ENCODE results near the gene NDUFS6.

NDUFS6 gene

DNA sequence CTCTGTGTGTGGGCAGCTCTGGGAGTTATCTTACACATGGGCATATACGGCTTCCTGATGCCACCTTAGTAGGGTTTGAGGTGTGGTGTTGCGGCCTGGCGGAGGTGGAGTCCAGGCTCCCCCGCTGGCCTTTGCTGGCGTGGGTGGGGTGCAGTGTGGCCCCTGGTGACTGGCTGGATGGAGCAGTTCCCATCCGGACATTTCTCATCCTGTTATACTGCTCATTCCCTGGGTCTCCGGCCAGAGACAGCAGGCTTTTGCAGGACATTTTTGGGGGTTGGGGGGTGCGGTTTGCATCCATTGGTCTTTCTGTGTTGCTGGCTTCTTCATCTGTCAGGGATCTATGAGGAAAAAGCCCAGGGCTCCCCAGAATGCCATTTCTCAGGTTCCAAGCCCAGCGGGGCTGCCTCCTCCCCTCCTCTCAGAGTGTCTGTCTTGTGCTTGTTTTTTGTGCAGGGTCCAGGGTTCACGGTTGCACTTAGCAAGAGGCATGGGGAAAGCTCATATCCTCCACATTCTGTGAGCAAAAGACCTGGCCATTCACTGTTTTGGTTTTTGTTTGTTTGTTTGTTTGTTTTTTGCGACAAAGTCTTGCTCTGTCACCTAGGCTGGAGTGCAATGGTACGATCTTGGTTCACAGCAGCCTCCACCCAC, 22.3 kb downstream of the NDUFS6 start:
- no peaks in the 10 kb centered on the region for H3K27me3 ChIP-seq (ENCODE audit: low read depth, low read length)
- H3K27ac ChIP-seq (ENCODE audit: low read length) = no peak overlapping the region
- no peaks in the 10 kb centered on the region for H3K4me1 ChIP-seq (ENCODE audit: control insufficient read depth in 1 of 2, insufficient read depth in 2 of 2, low read length in 2 of 2)
- H3K36me3 ChIP-seq (ENCODE audit: control insufficient read depth in 1 of 2, insufficient read depth in 2 of 2, low read length in 2 of 2) = peaks cover 33 to 67% of the 10 kb centered on the region in 2 donors
- H3K4me3 ChIP-seq (ENCODE audit: low read depth in 1 of 2, low read length in 2 of 2) = no peak overlapping the region
- no peaks in the 10 kb centered on the region for H3K9me3 ChIP-seq (ENCODE audit: control insufficient read depth in 1 of 2, low read length in 2 of 2)

DNA sequence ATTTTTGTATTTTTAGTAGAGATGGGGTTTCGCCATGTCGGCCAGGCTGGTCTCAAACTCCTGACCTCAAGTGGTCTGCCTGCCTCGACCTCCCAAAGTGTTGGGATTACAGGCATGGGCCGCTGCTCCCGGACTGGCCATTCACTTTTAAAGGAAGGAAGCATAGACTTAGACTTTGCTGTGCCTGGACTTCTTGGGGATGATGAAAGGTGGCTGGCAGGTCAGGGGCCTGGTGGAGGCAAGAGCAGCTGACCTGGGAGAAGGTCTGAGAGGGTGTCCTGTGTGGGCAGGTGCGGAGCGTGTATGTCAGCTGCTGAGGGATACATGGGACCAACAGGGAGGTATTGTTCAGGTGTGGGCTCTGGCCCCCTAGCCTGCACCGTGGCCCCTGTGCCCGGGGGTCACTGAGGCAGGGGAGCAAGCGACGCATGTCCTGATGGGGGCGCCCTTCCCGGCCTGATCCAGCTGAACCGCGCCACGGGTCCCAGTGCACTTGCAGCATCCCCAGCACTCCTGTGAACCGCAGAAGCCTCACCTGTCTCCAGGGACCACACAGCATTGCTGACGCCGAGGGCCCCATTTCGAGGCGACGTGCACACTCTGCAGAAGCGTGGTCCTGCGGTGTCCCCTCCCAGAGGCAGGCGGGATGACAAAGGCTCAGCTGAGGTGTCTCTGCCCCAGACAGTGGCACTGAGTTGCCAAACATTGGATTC, 23.1 kb downstream of the NDUFS6 start:
- peaks cover 25 to 61% of the 10 kb centered on the region in 2 donors for H3K36me3 ChIP-seq (ENCODE audit: control insufficient read depth in 1 of 2, insufficient read depth in 2 of 2, low read length in 2 of 2)
- no peaks in the 10 kb centered on the region for H3K9me3 ChIP-seq (ENCODE audit: control insufficient read depth in 1 of 2, low read length in 2 of 2)
- H3K4me3 ChIP-seq (ENCODE audit: low read depth in 1 of 2, low read length in 2 of 2) = no peak overlapping the region
- no peaks in the 10 kb centered on the region for H3K4me1 ChIP-seq (ENCODE audit: control insufficient read depth in 1 of 2, insufficient read depth in 2 of 2, low read length in 2 of 2)
- H3K27me3 ChIP-seq (ENCODE audit: low read depth, low read length) = no peaks in the 10 kb centered on the region
- no peak overlapping the region for H3K27ac ChIP-seq (ENCODE audit: low read length)

DNA sequence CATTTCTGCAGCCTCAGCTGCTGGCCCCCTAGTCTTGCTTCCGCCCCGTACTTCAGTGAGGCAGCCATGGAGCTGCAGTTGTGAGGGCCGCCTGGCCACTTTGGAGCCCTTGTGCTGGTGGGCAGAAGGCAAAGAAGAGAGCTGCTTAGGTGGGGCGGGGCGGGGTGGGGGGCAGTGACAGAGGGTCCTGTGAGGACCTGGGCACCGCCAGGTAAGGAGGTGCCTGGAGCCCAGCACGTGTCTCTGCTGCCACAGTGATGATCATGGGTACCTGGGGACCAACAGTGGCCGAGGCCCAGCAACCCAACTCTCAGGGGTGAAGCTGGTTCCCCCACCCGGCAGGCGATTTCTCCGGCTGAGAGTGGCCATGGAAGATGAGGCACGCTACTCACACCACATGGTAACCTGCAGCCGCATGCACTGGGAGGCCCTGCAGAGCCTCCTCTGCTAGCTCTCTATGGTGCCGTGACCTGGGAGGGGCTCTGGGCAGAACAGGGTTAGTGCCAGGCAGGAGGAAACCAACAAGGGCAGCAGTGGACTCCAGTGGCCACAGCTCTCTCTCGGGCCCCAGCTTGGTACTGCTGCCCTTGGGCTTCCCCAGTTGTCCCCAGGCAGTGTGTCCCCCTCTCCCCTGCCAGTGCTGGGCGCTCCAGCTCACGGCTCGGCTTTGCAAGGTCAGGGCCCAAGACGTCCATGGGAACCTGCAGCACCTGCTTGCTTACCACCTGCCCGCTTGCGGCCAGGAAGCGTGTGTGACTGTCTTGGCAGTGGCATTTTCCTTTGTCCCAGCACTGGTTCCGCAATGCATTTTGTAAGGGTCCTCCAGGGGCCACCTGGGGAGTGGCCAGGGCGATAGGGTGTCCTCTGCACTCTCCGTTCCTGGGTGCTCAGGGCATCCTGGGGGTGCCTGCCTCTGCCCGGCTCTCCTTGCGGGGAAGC, 24.0 kb downstream of the NDUFS6 start:
- Histone ChIP-seq H3K36me3 (ENCODE audit: control insufficient read depth in 1 of 2, insufficient read depth in 2 of 2, low read length in 2 of 2) (peaks cover 22 to 54% of the 10 kb centered on the region in 2 donors), H3K27me3 (ENCODE audit: low read depth, low read length) (no peaks in the 10 kb centered on the region)

DNA sequence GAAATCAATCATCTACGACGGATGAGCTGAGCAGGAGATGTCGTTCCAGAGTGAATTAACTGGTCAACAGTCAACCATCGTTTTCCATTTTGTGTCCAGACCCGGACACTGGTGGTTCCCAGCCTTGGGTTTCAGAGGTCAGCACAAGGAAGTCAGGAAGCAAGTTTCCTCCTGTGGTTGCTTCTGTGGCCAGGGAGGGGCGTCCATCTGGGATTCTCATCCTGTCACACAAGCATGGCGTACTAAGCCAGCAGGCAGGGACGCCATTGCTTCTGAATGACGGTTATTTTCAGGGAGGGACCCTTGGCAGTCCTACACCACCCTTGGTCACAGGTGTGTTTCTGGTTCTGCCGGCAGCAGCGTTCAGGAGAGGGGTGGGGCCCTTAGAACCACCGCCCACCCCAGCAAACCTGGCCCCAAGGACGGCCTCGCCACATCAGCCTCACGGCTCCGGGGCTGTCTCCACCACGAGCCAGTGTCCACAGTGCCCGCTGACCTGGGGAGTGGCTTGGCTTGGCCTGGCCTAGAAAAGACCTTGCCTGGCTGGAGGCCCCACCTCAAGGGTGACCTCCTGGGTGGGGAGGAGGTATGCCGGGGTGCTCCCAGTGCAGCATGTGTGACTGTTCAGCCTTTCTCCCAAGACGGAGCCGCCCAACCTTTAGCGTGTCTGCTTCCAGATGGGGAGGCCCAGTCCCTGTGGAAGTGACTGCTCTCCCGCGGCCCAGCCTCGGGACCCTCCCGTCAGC, 25.2 kb downstream of the NDUFS6 start:
- no peaks in the 10 kb centered on the region for H3K9me3 ChIP-seq (ENCODE audit: control insufficient read depth in 1 of 2, low read length in 2 of 2)
- H3K4me1 ChIP-seq (ENCODE audit: control insufficient read depth in 1 of 2, insufficient read depth in 2 of 2, low read length in 2 of 2) = no peaks in the 10 kb centered on the region
- H3K27ac ChIP-seq (ENCODE audit: low read length) = no peak overlapping the region
- no peak overlapping the region for H3K4me3 ChIP-seq (ENCODE audit: low read depth in 1 of 2, low read length in 2 of 2)
- peaks cover 11 to 42% of the 10 kb centered on the region in 2 donors for H3K36me3 ChIP-seq (ENCODE audit: control insufficient read depth in 1 of 2, insufficient read depth in 2 of 2, low read length in 2 of 2)
- H3K27me3 ChIP-seq (ENCODE audit: low read depth, low read length) = no peaks in the 10 kb centered on the region

More for the DNA sequence above, 24.0 kb downstream of the NDUFS6 start:
- no peak overlapping the region for H3K27ac ChIP-seq (ENCODE audit: low read length)
- no peaks in the 10 kb centered on the region for H3K4me1 ChIP-seq (ENCODE audit: control insufficient read depth in 1 of 2, insufficient read depth in 2 of 2, low read length in 2 of 2)
- H3K9me3 ChIP-seq (ENCODE audit: control insufficient read depth in 1 of 2, low read length in 2 of 2) = no peaks in the 10 kb centered on the region
- H3K4me3 ChIP-seq (ENCODE audit: low read depth in 1 of 2, low read length in 2 of 2) = no peak overlapping the region

DNA sequence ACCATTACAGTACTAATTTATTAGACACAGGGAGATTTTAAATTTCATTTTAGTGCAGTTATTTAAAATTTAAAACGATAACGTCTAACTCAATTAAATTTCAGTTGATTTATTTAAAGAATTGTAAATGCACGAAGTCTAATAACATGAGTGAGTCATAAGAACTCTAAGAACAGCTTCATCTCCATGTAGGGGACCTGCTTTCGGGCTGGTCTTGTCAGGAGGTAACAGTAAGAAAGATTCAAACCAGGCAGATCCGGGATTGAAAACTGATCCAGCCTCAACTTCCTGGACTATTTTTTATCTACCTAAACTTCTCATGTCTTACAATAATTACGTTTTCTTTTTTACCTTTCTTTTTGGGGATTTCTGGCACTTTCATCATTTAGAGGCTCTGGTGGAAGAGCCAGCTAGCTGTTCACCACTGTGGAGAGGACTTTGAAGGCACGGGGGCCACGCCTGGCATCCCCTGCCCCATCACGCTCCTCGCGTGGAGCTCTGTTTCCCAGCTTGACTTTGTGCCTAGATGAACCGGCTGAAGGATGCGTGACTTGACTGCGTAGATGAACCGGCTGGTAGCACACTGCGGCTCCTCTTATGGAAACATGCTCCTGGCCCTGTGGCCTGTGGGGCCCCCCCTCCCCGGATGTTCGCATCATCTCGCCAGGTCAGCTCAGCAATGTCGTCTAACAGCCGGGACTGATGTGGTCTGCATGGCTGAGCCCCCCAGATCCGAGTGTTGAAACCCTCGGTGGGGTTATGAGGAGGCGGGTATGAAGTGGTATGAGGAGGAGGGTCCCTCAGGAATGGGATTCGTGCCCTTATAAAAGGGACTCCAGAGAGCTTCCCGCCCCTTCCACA, 26.0 kb downstream of the NDUFS6 start:
- Histone ChIP-seq H3K4me1 (ENCODE audit: control insufficient read depth in 1 of 2, insufficient read depth in 2 of 2, low read length in 2 of 2) (no peaks in the 10 kb centered on the region), H3K27me3 (ENCODE audit: low read depth, low read length) (no peaks in the 10 kb centered on the region), H3K27ac (ENCODE audit: low read length) (no peak overlapping the region), H3K36me3 (ENCODE audit: control insufficient read depth in 1 of 2, insufficient read depth in 2 of 2, low read length in 2 of 2) (peaks cover 3 to 33% of the 10 kb centered on the region in 2 donors), H3K4me3 (ENCODE audit: low read depth in 1 of 2, low read length in 2 of 2) (no peak overlapping the region), H3K9me3 (ENCODE audit: control insufficient read depth in 1 of 2, low read length in 2 of 2) (no peaks in the 10 kb centered on the region)

DNA sequence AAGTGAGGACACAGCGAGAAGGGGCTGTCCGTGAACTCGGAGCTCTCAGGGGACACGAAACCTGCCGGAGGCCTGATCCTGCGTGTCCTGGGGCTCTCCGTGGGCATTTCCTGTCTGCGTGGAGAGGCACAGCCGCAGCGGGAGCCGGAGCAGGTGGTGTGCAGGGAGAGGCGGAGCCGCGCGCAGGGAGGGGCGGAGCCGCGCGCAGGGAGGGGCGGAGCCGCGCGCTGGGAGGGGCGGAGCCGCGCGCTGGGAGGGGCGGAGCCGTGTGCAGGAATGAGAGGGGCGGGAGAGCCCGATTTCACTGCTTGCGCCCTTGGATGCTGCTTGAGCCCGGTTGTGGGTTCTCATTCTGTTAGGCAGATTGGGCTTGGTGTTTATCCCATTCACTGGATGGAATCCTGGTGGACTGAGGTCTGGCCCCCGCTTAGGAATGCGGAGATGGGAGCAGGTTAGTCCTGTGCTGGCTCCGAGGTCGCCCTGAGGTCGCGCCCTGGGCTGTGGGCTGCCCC, 26.7 kb downstream of the NDUFS6 start:
- Histone ChIP-seq H3K9me3 (ENCODE audit: control insufficient read depth in 1 of 2, low read length in 2 of 2) (no peaks in the 10 kb centered on the region), H3K4me1 (ENCODE audit: control insufficient read depth in 1 of 2, insufficient read depth in 2 of 2, low read length in 2 of 2) (no peaks in the 10 kb centered on the region), H3K27me3 (ENCODE audit: low read depth, low read length) (no peaks in the 10 kb centered on the region), H3K27ac (ENCODE audit: low read length) (no peak overlapping the region), H3K36me3 (ENCODE audit: control insufficient read depth in 1 of 2, insufficient read depth in 2 of 2, low read length in 2 of 2) (peaks cover 0 to 30% of the 10 kb centered on the region in 2 donors), H3K4me3 (ENCODE audit: low read depth in 1 of 2, low read length in 2 of 2) (no peak overlapping the region)

DNA sequence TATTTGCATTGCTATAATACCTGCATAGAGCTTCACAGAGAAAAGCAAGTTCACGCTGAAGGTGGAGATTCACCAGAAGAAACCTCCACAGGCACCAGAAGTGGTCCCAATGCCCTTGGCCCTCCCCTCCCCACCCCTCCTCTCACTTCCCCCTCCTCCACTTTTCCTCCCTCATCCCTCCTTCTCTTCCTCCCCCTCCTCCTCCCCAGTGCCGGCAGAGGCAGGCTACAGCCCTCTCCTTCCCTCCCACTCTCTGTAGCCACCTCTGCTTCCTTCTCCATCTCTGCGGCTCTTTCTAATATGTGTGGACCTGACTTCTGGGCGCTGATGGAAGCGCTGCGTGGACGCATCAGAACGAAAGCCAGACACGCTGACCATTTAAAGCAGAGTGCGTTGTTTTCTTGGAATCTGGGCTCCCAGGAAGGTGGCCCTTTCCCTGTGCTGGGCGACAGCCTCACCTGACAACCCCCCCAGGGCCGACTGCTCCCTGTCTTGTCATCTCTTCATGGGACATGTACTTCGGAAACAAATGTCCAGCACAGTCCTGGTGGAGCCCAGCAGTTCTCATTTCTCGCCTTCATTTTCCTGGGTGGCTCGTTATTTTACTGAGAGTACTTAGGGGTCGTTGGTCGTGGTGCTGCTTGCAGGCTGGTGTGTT, 29.5 kb downstream of the NDUFS6 start:
- Histone ChIP-seq H3K27ac (ENCODE audit: low read length) (no peak overlapping the region), H3K9me3 (ENCODE audit: control insufficient read depth in 1 of 2, low read length in 2 of 2) (no peaks in the 10 kb centered on the region), H3K27me3 (ENCODE audit: low read depth, low read length) (no peaks in the 10 kb centered on the region), H3K4me3 (ENCODE audit: low read depth in 1 of 2, low read length in 2 of 2) (no peak overlapping the region), H3K36me3 (ENCODE audit: control insufficient read depth in 1 of 2, insufficient read depth in 2 of 2, low read length in 2 of 2) (peaks cover 0 to 11% of the 10 kb centered on the region in 2 donors), H3K4me1 (ENCODE audit: control insufficient read depth in 1 of 2, insufficient read depth in 2 of 2, low read length in 2 of 2) (no peaks in the 10 kb centered on the region)

DNA sequence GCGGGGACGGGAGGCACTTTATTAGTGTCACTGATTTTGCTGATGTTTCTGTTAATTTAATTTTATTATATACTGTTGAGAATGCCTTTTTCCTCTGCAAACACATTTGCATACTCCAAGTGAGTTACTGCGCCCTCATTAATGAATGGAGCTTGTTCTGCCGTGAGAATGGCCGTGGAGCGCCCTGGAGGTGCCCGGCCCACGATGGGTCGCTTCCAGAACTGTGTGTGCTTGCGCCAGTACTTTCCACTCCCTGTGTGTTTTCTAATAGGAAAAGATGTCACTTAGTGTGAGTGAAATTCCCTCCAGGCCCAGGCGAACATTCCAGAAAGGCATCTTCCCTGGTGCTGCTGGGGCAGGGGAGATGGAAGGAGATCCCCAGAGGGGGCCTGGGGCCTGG, 30.1 kb downstream of the NDUFS6 start:
- Histone ChIP-seq H3K9me3 (ENCODE audit: control insufficient read depth in 1 of 2, low read length in 2 of 2) (no peaks in the 10 kb centered on the region), H3K4me1 (ENCODE audit: control insufficient read depth in 1 of 2, insufficient read depth in 2 of 2, low read length in 2 of 2) (no peaks in the 10 kb centered on the region), H3K27ac (ENCODE audit: low read length) (no peak overlapping the region), H3K36me3 (ENCODE audit: control insufficient read depth in 1 of 2, insufficient read depth in 2 of 2, low read length in 2 of 2) (peaks cover 0 to 5% of the 10 kb centered on the region in 2 donors), H3K27me3 (ENCODE audit: low read depth, low read length) (no peaks in the 10 kb centered on the region), H3K4me3 (ENCODE audit: low read depth in 1 of 2, low read length in 2 of 2) (no peak overlapping the region)

DNA sequence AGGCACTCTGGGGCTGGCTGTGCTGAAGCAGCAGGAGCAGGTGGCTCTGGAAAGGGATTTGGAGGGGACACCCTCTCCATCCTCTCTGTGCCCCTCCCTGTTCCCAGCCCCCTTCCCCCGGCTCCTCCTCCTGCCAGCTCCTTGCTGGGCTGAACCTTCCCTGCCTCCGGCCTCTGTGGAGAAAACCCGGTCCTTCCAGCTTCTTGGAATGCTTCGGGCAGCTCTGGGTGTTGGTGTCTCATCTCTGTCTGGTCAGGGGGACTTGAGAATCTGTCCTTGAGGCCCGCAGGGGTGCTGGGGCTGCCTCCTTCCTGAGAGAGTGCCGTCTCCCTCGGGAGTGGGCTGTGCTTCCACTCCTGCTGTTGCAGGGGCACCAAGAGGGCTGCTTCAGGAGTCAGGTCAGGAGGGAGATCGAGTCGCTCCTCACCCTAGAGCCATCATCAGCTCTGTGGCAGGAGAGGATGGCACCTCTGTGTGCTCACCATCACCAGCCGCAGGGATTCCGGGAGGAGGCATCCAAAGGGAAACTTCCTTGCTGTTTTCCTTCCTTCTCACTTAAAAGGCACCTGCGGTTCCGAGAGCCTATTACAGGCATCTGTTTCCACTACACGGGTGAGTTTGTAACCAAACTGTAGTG, 30.6 kb downstream of the NDUFS6 start:
- Histone ChIP-seq H3K4me1 (ENCODE audit: control insufficient read depth in 1 of 2, insufficient read depth in 2 of 2, low read length in 2 of 2) (no peaks in the 10 kb centered on the region), H3K9me3 (ENCODE audit: control insufficient read depth in 1 of 2, low read length in 2 of 2) (no peaks in the 10 kb centered on the region), H3K36me3 (ENCODE audit: control insufficient read depth in 1 of 2, insufficient read depth in 2 of 2, low read length in 2 of 2) (peaks cover 0 to under 1% of the 10 kb centered on the region in 2 donors), H3K27ac (ENCODE audit: low read length) (no peak overlapping the region), H3K27me3 (ENCODE audit: low read depth, low read length) (no peaks in the 10 kb centered on the region), H3K4me3 (ENCODE audit: low read depth in 1 of 2, low read length in 2 of 2) (no peak overlapping the region)

All from muscle layer of duodenum (tissue), 2 donors.